Liver (tissue), 9 donors: Measurements from ENCODE around the gene OR51I1. TPM values are rescaled to one million over a fixed set of nuclear protein-coding genes. Genes with fewer than 3 reads are reported as not detected.

Source experiments
- DNase-seq: peaks from one replicate; pipeline ENCODE4 v3.0.0-alpha.2; 2017; ENCODE audit warnings: low spot score
- H3K27ac ChIP-seq, 2 donors: one replicate each; pipeline ENCODE4 v1.7.0; 2013; ENCODE audit warnings: inconsistent platforms in 2 of 2, low read length in 2 of 2, control low read depth in 1 of 2, low read depth in 1 of 2, mild to moderate bottlenecking in 1 of 2
- H3K27me3 ChIP-seq, 4 donors: one replicate each; pipeline versions ENCODE4 v1.6.1 to v1.7.0; 2013; ENCODE audit warnings: low read length in 3 of 4, inconsistent platforms in 1 of 4, mild to moderate bottlenecking in 1 of 4, moderate library complexity in 1 of 4; ENCODE audit not compliant: control insufficient read depth in 4 of 4, insufficient read depth in 4 of 4
- H3K36me3 ChIP-seq, 4 donors: one replicate each; pipeline versions ENCODE4 v1.6.1 to v1.7.0; 2013; ENCODE audit warnings: low read length in 3 of 4, mild to moderate bottlenecking in 3 of 4, low read depth in 1 of 4, moderate library complexity in 1 of 4; ENCODE audit not compliant: control insufficient read depth in 4 of 4, insufficient read depth in 3 of 4
- H3K4me1 ChIP-seq, 4 donors: one replicate each; pipeline versions ENCODE4 v1.6.1 to v1.7.0; 2013; ENCODE audit warnings: low read length in 3 of 4, mild to moderate bottlenecking in 3 of 4, moderate library complexity in 1 of 4; ENCODE audit not compliant: control insufficient read depth in 4 of 4, insufficient read depth in 4 of 4
- H3K4me3 ChIP-seq, 3 donors: one replicate each; pipeline versions ENCODE4 v1.6.1 to v1.7.0; 2013; ENCODE audit warnings: low read length in 3 of 3, control low read depth in 1 of 3, low read depth in 1 of 3, mild to moderate bottlenecking in 1 of 3
- H3K9ac ChIP-seq, 2 donors: one replicate each; pipeline ENCODE4 v1.7.0; 2013; ENCODE audit warnings: low read length in 2 of 2, mild to moderate bottlenecking in 2 of 2, moderate library complexity in 2 of 2, control low read depth in 1 of 2, low read depth in 1 of 2
- H3K9me3 ChIP-seq, 4 donors: one replicate each; pipeline versions ENCODE4 v1.6.1 to v1.7.0; 2013; ENCODE audit warnings: low read length in 3 of 4; ENCODE audit not compliant: control insufficient read depth in 4 of 4
- ATF3 ChIP-seq: IDR thresholded peaks from 2 replicates; pipeline ENCODE4 v1.6.1; 2016; ENCODE audit warnings: antibody characterized with exemption
- CTCF ChIP-seq: fragments of 150-350 bp; IDR thresholded peaks from 2 replicates; pipeline ENCODE4 v1.5.1; 2017; ENCODE audit warnings: improper control_type of control experiment, low read depth, low read length; ENCODE audit not compliant: missing input control
- EGR1 ChIP-seq, 2 donors: IDR thresholded peaks; 2 replicates each; pipeline ENCODE4 v1.6.1; 2016 to 2018; ENCODE audit warnings: antibody characterized with exemption in 2 of 2, low read depth in 2 of 2
- FOXA1 ChIP-seq: IDR thresholded peaks from 2 replicates; pipeline ENCODE4 v1.6.1; 2016; ENCODE audit warnings: antibody characterized with exemption
- FOXA2 ChIP-seq: IDR thresholded peaks from 2 replicates; pipeline ENCODE4 v1.6.1; 2016; ENCODE audit warnings: antibody characterized with exemption
- GABPA ChIP-seq, 2 donors: IDR thresholded peaks in 1 of 2; conservative IDR thresholded peaks in 1 of 2; 2 replicates each; pipeline ENCODE4 v1.6.1; 2016; ENCODE audit warnings: antibody characterized with exemption in 2 of 2, mild to moderate bottlenecking in 1 of 2, moderate library complexity in 1 of 2
- HNF4A ChIP-seq, 2 donors: conservative IDR thresholded peaks; 2 replicates each; pipeline ENCODE4 v1.6.1; 2016; ENCODE audit warnings: antibody characterized with exemption in 2 of 2, mild to moderate bottlenecking in 2 of 2
- HNF4G ChIP-seq: IDR thresholded peaks from 2 replicates; pipeline ENCODE4 v1.6.1; 2016; ENCODE audit warnings: antibody characterized with exemption
- JUND ChIP-seq, 2 donors: IDR thresholded peaks; 2 replicates each; pipeline ENCODE4 v1.6.1; 2016; ENCODE audit warnings: antibody characterized with exemption in 2 of 2
- MAX ChIP-seq: IDR thresholded peaks from 2 replicates; pipeline ENCODE4 v1.6.1; 2016; ENCODE audit warnings: antibody characterized with exemption
- NR2F2 ChIP-seq: IDR thresholded peaks from 2 replicates; pipeline ENCODE4 v1.6.1; 2016; ENCODE audit warnings: antibody characterized with exemption
- RAD21 ChIP-seq, 2 donors: IDR thresholded peaks; 2 replicates each; pipeline ENCODE4 v1.6.1; 2016; ENCODE audit warnings: antibody characterized with exemption in 2 of 2, mild to moderate bottlenecking in 2 of 2
- REST ChIP-seq: IDR thresholded peaks from 2 replicates; pipeline ENCODE4 v1.6.1; 2016; ENCODE audit warnings: antibody characterized with exemption, mild to moderate bottlenecking
- SP1 ChIP-seq: IDR thresholded peaks from 2 replicates; pipeline ENCODE4 v1.6.1; 2018; ENCODE audit warnings: antibody characterized with exemption, mild to moderate bottlenecking
- YY1 ChIP-seq: IDR thresholded peaks from 2 replicates; pipeline ENCODE4 v1.6.1; 2016; ENCODE audit warnings: antibody characterized with exemption, mild to moderate bottlenecking
- ZBTB33 ChIP-seq: IDR thresholded peaks from 2 replicates; pipeline ENCODE4 v1.6.1; 2016; ENCODE audit warnings: antibody characterized with exemption
- WGBS: extraction: QIAGEN DNeasy Blood & Tissue Kit; methylation state at CpG from one replicate; pipeline ENCODE4 v1.1.7; 2013; 5-methylcytosine and 5-hydroxymethylcytosine counted together
- polyA plus RNA-seq, 2 donors: library from polyadenylated mRNA; stranded (reverse) in 1 of 2; unstranded in 1 of 2; fragments of 200-250 nt in 1 of 2; fragments of >200 nt in 1 of 2; fragmentation: Nextera tagmentation in 1 of 2; extraction: Ambion mirVana in 1 of 2; gene quantifications; one replicate each; pipeline versions ENCODE4 v1.2.1 to v1.2.3, GENCODE V29; 2013 to 2015
- total RNA-seq, 2 donors: library from RNA; depleted of rRNA; stranded (reverse); fragments of >200 nt; gene quantifications; one replicate each; pipeline ENCODE4 v1.2.3, GENCODE V29; 2014
- donor health status: healthy.
- donor health status: healthy.
- donor health status: healthy.
- donor health status: healthy.
- donor health status: healthy.

The OR51I1 gene
- total and polyA plus RNA-seq, 4 donors: 0.23 to 0.33 TPM; not detected in 2

GRCh38 chr11:5449023-5449422 lies 7.7 kb upstream of the OR51I1 start, which contains the start of gene OR51I2:
Gene OR51I2 (plus strand): TSS chr11:5449323. CDS start chr11:5453489, 4,166 bp downstream.
- H3K4me3 ChIP-seq: no peak within 1 kb of the TSS
- H3K36me3 ChIP-seq: no peaks in the 10 kb centered on the region
- H3K9ac ChIP-seq: no peak within 1 kb of the TSS
- H3K4me1 ChIP-seq: peaks cover 0 to 10% (median 5%) of the 10 kb centered on the region in 4 donors
- no peak within 1 kb of the TSS for H3K27ac ChIP-seq
- no peaks in the 10 kb centered on the region for H3K27me3 ChIP-seq
- no peaks in the 10 kb centered on the region for H3K9me3 ChIP-seq
- TF ChIP-seq FOXA2 (no peak), MAX (no peak), JUND (IDR thresholded peaks at IDR 0.05) (no peak), FOXA1 (no peak), REST (no peak), CTCF (no peak), YY1 (no peak), EGR1 (IDR thresholded peaks at IDR 0.05; ENCODE audit: low read depth in 2 of 2) (no peak), RAD21 (IDR thresholded peaks at IDR 0.05) (no peak), GABPA (IDR thresholded peaks at IDR 0.05 in 1 of 2, conservative IDR thresholded peaks at IDR 0.05 in 1 of 2) (no peak)
- WGBS: 97% methylated on average over 2 of the region's 2 CpGs
- no peak for DNase-seq

- TF ChIP-seq ZBTB33 (no peak), JUND (IDR thresholded peaks at IDR 0.05) (no peak), FOXA2 (no peak), REST (no peak), RAD21 (IDR thresholded peaks at IDR 0.05) (no peak), EGR1 (IDR thresholded peaks at IDR 0.05; ENCODE audit: low read depth in 2 of 2) (no peak), HNF4G (no peak), GABPA (IDR thresholded peaks at IDR 0.05 in 1 of 2, conservative IDR thresholded peaks at IDR 0.05 in 1 of 2) (no peak), CTCF (no peak), HNF4A (conservative IDR thresholded peaks at IDR 0.05) (no peak), FOXA1 (no peak), SP1 (no peak), ATF3 (no peak), NR2F2 (no peak), YY1 (no peak), MAX (no peak)
- H3K27me3 ChIP-seq: no peaks in the 10 kb centered on the region
- WGBS: 38% methylated on average over 2 of the region's 2 CpGs
These were observed 2.6 kb upstream of the OR51I1 start for GRCh38 chr11:5443835-5444393.

More at GRCh38 chr11:5443835-5444393, 2.6 kb upstream of the OR51I1 start:
- H3K27ac ChIP-seq: no peak overlapping the region
- no peak for DNase-seq
- H3K4me3 ChIP-seq: no peak overlapping the region
- H3K4me1 ChIP-seq: peaks cover 0 to under 1% (median 0%) of the 10 kb centered on the region in 4 donors
- no peak overlapping the region for H3K9ac ChIP-seq
- H3K9me3 ChIP-seq: no peaks in the 10 kb centered on the region
- no peaks in the 10 kb centered on the region for H3K36me3 ChIP-seq
